Right kidney (tissue), 1 donor: ENCODE measurements around the gene PALD1.
"Not testable (repeated sequence)": the region's sequence is repeated elsewhere in the genome, so short reads cannot be mapped to it uniquely, and the experiment has no call there.

Experiments
- DNase-seq: peaks from one replicate; pipeline ENCODE4 v3.0.0-alpha.2; 2016

Gene PALD1

DNA sequence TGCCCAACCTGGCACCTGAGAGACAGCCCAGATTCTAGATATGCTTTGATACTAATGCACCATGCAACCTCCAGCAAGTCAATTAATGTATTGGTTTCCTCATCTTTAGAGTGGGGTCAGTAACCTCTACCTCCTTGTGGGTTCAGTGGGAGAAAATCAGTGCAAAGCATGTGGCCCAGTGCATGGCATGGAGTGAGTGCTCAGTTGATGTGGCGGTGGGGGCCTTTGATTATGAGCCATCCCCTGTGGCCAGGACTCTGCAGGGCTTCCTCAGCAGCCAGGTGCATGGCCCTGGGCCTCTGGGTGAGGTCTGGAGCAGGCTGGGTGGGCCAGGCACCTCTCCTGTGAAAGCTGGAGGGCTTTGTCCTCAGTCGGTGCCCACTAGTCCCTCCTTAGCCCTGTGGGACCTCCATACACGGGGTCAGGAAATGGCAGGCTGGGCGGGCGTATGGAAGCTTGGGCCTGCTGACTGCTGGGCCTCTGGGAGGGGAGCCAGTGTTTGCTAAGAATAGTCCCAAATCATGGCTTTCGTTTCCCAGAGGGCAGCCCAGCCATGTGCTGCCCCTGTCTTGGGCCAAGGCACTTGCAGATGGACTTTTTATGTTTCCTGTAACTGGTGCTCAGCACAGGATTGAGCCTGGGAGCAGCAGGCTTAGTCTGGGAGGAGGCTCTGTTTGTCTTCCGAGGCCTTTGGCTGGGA lies 3.4 kb downstream of the PALD1 start:
- DNase-seq: no peak

DNA sequence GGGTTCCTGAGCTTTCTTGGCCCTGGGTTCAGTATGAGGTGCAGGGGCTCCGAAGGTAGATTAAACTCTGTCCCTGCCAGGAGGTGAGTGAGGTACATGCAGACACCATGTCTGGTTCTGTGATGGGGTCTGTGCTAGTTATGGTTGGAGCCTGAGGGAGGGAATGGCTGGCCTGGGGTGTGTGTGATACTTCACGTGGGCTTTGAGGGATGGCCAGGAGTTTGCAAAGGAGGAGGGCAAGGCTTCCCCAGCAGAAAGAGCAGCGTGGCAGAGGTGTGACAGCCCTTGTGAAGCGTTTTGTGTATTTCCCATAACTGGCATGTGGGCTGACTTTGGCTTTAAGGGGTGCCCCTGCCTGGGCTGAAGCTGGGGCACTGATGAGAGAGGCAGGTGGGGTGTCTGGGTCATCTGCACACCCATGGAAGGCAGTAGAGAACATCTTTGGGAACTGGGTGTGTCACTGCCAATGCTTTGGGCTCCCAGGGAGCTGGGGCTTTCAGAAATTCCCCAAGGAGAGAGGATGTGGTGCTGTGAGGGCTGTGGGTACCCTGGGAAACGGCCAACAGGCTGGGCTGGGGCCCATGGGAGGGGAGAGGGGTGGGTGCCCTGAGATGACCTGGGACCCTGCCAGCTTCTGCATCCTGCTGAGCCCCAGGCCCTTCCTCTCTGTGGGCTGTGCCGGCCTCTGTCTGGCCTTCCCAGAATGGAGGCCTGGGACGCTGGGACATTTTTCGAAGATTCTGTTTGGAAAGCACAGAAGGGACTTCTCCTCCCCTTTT lies 4.6 kb downstream of the PALD1 start:
- DNase-seq: no peak

DNA sequence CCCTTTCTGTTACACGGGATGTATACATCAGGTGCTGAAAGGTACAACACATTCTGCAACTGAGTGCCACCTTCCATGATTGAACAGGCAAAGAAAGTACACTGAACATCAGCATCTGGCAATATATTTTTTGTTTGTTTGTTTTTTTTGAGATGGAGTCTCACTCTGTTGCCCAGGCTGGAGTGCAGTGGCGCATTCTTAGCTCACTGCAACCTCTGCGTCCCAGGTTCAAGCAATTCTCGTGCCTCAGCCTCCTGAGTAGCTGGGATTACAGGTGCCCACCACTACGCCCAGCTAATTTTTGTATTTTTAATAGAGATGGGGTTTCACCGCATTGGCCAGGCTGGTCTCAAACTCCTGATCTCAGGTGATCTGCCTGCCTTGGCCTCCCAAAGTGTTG lies 5.3 kb downstream of the PALD1 start:
- not testable (repeated sequence) for DNase-seq

DNA sequence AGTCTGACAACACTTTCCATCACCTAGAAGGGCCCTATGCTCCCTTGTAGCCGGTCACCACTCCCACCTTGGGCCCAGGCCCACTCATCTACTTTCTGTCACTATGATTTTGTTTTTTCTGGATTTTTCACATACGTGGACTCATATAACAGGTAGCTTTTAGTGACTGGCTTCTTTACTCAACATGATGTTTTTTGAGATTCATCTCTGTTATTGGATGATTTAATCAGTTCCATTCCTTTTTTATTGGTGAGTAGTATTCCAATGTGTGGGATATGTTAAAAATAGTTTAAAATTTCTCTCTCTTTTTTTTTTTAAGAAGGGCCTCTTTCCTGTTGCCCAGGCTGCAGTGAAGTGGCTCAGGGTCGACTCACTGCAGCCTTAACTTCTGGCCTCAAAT lies 9.3 kb downstream of the PALD1 start:
- DNase-seq: no peak

DNA sequence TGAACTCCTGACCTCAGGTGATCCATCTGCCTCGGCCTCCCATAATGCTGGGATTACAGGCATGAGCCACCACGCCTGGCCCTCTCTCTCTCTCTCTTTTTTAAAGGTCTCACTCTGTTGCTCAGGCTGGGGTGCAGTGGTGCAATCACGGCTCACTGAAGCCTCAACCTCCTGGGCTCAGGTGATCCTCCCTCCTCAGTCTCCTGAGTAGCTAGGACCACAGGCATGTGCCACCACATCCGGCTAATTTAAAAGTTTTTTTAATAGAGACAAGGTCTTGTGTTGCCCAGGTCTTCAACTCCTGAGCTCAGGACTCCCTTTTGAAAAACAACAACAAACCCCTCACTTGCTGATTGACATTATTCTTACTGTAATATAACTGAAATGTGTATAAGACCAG lies 11.6 kb downstream of the PALD1 start:
- no peak for DNase-seq

DNA sequence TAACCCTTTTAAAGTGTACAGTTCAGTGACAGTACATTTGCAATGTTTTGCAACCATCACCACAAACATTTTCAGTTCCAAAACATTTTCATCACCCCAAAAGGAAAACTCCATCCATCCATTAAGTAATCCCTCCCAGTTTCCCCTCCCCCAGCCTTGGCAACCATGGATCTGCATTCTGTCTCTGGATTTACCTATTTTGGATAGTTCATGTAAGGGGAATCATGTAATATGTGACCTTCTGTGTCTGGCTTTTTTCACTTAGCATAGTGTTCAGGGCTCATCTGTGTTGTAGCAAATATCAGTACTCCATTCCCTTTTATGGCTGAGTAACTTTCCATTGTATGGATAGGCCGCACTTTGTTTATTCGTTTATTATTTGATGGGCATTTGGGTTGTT lies 13.0 kb downstream of the PALD1 start:
- no peak for DNase-seq

DNA sequence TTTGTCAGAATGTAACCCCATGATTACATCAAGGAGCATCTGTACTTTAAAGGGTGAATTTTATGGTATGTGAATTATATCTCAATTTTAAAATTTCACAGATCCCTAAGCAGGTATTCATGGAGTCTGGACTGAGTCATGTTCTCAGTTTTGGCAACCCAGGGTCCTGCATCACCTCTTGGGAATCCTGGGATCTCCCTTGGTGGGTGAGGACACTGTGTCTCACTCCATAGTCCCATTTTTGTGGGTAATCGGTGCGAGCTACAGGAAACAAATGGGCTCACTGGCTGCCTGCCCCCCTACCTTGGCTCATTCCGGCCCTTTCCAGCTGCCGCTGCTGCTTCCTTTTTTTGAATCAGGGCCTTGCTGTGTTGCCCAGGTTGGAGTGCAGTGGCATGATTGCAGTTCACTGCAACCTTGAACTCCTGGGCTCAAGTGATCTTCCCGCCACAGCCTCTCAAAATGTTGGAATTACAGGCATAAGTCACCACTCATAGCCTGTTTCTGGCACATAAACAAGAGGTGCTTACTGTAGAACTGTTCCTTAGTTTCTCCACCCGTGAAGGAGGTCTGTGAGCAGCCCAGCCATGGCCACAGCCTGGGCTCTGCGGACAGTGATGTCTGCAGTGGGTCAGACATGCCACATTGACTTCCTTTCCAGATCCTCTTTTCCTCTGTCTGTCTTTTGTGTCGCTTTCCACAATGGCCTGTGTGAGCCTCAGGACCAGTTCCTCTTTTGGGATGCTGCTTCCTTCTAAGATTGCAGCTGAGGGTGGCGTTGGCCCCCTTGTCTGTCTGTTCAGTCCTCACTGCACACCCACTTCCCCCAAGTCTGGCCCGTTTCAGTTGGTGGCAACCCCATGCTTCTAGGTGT lies 14.5 kb downstream of the PALD1 start:
- no peak for DNase-seq

DNA sequence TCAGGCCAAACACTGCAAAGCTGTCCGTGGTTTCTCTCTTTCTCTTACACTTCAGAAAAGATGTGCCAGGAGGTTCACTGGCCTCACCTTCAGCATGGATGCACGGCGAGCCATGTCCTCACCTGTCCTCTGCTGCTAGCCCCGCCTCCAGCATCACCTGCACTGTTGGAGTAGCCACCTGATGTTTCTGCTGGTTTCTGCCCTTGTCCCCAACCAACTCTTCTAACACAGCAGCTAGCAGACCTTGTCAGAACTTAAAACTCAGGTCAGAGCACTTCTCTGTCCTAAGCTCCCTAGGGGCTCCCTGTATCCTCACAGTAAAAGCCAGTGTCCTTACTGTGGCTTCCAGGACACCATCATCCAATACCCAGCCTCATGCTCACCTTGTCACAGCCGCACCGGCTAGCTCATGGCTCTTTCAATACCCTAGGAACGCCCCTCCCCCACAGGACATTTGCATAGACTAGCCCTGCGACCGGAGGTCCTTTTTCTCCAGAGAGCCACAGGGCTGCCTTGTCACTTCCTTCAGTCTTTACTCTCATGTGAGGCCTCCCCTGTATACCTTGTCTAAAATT lies 15.2 kb downstream of the PALD1 start:
- no peak for DNase-seq

DNA sequence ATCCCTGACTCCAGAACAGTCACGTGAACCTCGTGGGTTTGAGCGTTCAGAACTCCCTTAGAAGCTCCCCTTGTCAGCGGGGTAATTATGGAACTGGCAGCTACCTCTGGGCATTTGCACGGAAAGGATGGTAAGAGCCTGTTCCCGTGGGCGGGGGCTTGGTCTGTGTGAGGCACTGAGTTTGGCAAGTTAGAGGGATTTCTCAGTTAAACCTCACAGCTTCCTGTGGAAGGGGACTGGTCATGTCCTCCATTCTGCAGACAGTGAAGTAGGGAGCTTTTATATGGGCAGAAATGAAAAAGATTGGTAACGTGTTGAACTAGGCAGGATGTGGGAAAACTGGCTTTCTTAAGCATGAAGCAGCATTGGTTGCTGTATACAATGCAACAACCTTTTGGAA lies 16.0 kb downstream of the PALD1 start:
- DNase-seq: no peak

DNA sequence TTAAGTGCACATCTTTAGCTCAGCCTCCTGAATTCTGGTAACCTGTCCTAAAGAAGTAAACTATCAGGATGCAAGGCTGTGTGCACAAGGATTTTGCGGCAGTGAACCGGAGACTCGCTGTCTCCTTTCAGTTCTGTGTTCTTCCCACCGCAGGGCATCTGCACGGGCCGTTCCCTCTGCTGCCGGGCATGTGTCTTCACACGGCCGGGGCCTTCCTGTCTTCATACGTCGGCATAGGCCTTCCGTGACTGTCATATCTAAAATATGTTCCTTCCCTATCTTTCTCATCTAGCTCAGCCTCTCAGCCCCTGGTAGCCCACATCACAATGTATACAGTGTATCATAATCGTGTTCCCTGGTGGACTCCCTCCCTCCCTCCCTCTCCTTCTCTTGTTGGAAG lies 16.4 kb downstream of the PALD1 start:
- no peak for DNase-seq

DNA sequence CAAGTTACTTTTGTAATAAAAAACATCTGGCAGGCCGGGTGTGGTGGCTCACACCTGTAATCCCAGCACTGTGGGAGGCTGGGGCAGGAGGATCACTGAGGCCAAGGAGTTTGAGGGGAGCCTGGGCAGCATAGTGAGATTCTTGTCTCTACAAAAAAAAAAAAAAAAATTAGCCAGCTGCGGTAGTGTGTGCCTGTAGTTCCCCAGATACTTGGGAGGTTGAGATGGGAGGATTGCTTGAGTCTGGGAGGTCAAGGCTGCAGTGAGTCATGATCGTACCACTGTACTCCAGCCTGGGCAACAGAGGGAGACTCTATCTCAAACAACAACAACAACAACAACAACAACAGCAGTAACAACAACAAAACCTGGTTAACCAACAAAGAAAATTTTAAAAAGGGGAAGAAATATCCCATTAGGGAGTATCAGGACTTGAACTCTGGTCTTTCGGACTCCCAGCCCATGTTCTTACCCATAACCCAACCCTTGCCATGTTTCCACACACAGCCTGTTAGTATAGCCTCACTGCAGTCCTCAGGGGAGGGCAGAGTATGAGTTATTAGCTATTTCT lies 17.2 kb downstream of the PALD1 start:
- DNase-seq: no peak

DNA sequence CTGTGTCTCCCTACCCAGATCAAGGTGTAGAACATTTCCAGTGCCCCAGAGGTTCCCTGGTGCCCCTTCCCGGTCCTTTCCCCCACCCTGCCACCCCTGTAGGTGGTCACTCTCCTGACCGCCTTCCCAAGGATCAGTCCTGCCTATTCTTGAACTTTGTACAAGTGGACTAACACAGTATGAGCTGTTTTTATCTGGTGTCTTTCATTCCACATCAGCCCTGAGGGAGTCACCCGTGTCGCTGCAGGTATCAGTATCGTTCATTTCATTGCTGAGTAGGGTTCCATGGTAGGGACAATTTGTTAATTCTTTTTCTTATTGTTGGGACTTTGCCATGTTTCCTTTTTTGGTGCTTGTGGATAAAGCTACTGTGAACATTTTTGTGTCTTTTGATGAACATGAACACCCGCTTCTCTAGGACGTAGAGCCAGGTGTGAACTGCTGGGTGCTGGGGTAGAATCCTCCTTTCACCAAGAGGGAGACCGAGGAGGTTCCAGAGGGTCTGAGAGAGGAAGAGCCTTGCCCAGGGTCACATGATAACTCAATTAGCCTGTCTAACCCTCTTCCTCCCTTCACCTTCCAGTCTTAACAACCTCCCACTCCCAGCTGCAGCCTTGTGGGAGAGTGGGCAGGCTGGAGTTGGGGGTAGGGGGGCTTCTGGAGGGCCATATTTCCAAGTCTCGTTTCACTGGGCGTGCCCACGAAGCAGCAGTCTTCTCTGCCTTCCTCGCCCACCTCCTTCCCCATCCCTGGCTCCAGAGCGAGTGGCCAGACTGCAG lies 18.0 kb downstream of the PALD1 start:
- no peak for DNase-seq

DNA sequence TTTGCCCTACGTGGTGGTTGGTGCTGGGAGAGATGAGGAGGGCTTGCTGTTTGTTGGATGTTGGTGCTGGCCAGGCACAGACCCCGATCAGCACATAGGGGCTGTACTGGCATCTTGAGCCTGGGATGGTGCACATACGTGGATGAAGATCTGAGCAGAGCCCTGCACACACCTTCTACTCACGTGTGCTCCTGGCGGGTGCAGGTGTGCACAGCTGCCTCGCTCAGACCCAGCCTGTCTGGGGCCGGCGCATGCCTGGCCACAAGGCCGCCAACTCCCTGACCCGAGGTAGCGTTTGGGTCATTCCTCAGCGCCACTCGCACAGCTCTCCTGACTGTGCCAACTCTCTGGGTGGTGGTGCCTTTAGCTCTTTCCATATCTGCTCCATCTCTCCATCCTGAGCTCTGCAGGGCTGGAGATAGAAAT lies 18.6 kb downstream of the PALD1 start:
- no peak for DNase-seq

DNA sequence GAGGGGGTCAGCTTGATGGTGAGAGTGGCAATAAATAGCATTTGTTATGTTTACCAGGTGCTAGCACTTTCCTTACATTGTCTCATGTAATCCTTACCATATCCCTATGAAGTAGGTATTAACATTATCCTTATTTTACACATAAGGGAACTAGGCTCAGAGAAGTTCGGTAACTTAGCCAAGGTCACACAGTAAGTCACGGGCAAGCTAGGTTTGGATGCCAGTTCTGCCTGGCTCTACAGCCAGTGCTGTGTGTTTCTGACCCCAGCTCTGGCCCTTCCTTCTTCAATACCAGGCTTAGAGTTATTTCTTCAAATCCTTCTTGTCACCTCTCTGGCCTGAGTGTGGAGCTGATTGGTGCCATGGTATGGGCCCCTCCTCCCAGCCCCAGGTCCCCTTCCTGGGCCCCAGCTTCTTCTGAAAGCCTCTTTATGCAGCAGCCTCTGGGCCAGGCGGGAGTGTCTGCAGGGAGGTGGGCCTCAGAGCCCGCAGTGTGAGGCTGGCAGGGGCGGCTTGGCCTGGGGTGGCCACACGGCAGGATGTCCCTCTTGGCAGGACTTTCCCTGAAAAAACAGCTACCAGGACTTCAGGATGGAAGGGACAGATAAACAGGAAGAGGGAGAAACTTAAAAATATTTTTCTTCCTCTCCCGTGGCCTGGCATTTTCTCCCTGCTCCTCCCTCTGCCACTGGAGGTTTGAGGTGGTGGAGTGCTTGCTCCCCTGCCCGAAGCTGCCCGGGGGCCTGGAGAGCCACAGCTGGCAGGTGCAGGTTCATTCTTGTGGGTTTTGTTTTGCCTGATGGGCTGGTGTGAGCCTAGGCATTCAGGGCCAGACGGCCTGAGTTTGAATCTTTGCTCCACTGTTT lies 20.6 kb downstream of the PALD1 start:
- no peak for DNase-seq

DNA sequence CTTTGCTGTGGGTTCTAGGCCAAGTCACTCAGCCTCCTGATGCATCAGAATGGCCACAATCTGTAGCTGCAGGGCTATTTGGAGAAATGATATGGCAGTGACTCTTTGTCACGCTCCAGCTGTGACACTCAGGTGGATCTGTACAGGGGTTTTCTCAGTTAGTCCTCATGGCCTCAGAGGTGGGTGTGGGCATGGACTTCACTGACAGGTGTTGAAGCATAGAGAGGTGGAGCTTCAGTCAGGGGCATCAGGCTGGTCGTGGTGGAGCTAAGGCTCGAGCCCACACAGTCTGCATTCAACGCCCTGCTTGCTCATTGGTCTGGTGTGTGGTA lies 21.2 kb downstream of the PALD1 start:
- no peak for DNase-seq

DNA sequence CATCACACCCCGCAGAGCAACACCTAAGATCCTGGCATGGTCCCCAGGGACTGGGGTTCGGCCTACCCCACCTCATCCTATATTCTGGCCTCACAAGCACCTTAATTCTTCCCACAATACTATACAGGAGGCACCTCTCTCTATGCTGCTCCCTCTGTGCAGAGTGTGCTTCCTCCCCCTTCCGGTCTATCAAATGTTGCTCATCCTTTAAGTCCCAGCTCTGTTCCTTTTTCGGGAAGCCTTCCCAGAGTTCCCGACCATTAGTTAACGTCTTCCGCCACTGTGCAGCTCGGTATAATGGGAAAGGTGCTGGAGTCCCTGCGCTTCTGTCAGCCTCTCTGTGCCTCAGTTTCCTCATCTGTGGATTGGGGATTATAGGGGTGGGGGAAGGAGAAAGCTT lies 21.8 kb downstream of the PALD1 start:
- no peak for DNase-seq

DNA sequence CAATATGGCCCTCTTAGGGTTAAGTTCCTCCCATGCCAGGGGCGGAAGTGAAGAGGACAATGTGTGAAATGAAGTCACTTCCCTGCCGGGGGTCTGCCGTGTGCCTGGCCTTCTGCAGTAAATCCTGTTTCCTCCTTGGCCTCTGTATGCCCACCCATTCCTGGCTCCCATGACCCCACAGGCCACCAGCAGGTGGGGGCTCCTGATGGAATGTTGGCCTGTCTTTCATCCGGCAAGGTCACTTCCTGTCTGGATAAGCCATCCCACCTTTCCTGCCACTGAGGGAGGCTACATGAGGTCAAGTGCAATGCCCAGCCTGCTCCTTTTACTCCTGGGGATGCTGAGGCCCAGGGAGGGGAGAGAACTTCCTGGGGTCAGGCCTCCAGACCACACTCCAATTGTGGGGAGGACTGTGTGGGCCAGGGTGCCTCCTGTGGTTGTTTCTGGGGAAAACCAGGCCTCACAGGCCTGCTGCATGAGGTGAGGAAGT lies 22.3 kb downstream of the PALD1 start:
- DNase-seq: no peak

DNA sequence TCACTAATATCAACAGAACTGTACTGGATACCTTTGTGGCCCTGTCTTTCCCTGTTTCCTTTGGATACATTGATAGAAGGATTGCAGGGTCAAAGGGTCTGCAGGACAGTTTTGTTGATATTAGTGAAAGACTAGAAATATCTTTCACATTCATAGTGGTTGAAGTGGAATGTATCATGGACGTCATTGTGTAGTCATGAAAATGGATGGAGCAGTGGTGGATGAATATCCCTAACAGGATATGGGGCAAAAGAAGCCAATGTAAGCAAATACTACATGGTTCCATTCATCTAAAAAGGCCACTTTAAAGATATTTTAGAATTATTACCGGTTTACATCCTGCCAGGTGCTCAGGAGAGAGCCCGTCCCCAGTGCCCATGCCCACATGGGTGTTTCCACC lies 23.8 kb downstream of the PALD1 start:
- DNase-seq: no peak

DNA sequence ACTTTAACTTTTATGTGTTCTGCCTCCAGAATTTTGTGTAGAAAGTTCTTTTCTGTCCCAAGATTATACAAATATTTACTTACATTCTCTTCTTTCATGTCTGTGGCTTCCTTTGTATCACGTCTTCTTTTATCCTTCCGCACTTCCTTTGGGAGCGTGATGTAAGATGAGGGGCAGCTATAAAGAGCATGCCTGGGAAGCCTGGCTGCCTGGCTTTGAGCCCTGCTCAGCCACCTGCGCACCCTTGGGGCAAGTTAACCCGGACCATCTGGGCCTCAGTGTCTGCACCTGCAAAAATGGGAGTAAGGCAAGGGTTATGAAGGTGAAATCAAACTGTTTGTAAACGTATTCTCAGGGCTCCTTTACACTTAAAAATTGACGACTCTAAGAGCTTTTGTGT lies 25.2 kb downstream of the PALD1 start:
- no peak for DNase-seq

DNA sequence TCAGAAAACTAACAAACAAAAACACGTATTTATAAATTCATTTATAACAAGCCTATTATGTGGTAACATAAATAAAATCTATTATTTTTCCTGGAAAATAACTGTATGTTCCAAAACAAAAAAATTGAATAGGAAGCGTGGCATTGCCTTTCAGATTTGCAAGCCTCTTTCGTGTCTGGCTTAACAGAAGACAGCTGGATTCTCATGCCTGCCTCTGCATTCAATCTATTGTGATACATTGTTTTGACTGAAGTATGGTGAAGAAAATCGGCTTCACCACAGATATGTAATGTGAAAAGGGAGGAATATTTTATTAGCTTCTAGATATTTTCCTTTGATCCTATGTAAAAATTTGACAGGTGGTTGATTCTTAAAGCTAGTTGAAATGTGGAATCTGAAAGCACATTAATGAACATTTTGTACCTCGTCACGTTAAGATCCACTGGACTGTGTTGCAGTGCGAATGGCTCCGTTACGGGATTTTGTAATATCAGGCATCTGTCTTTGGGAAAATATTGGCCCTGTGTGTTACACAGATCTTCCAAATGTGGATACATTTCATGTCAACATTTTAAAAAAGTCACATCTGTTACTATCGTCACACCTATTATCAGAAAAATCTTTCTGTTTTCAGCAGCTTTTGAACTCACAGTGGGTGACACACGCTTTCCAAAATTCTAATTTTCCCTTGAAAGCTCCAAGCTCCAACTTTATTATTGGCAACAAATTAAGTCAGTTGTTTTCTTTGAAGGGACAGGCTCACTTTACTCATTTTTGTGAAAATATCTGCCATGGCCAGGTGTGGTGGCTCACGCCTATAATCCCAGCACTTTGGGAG lies 26.2 kb downstream of the PALD1 start:
- no peak for DNase-seq
